A549 (cell line): Measurements from ENCODE around the gene PHRF1. TPM values are rescaled to one million over a fixed set of nuclear protein-coding genes. Genes with fewer than 3 reads are reported as not detected.

Source experiments
- ATAC-seq, 2 experiments: fragments of 200-7000 bp in 1 of 2; fragments of >200 bp in 1 of 2; cut with Nextera tagmentation in 1 of 2; cut with Tn5 transposase in 1 of 2; 3 replicates each; pipeline versions ENCODE4 v1.8.0 to v1.9.1; 2018 to 2020; ENCODE audit warnings: mild to moderate bottlenecking in 1 of 2, moderate library complexity in 1 of 2
- CTCF ChIA-PET: fragments of 300-600 bp; sonication (Branson Sonifier 250); formaldehyde crosslinking; extraction: SDS; loops from one replicate; lab custom pipeline; 2021; ENCODE audit warnings: antibody characterized with exemption, inconsistent platforms; lab: Yijun Ruan, JAX
- POLR2A ChIA-PET: fragments of 350-600 bp; formaldehyde crosslinking; extraction: SDS; loops from one replicate; lab custom pipeline; 2021; ENCODE audit warnings: antibody characterized with exemption, inconsistent platforms; lab: Yijun Ruan, JAX
- DNase-seq, 2 experiments: peaks; one replicate each; pipeline versions ENCODE4 v3.0.0 to v3.0.0-alpha.2; 2011 to 2016; ENCODE audit warnings: low read depth in 1 of 2, low spot score in 1 of 2
- FAIRE-seq: peaks from 2 replicates; lab custom pipeline; 2011; peaks lifted over from hg19 to GRCh38; lab: Jason Lieb, UNC
- H3K27ac ChIP-seq, 2 experiments: fragments of >200 bp; sonication (Bioruptor Twin); formaldehyde crosslinking; 3 replicates each; pipeline ENCODE4 v1.5.1; 2016 to 2017
- H3K4me1 ChIP-seq: fragments of >200 bp; sonication (Bioruptor Twin); formaldehyde crosslinking; 3 replicates; pipeline ENCODE4 v1.6.1; 2016
- H3K4me2 ChIP-seq: fragments of >200 bp; sonication (Bioruptor Twin); formaldehyde crosslinking; 3 replicates; pipeline ENCODE4 v1.6.1; 2016
- H3K4me3 ChIP-seq: fragments of >200 bp; sonication (Bioruptor Twin); formaldehyde crosslinking; 3 replicates; pipeline ENCODE4 v1.5.1; 2016
- H3K9me3 ChIP-seq: fragments of >200 bp; sonication (Bioruptor Twin); formaldehyde crosslinking; 3 replicates; pipeline ENCODE4 v1.6.1; 2016
- CHD2 ChIP-seq: fragments of 150-350 bp; IDR thresholded peaks from 2 replicates; pipeline ENCODE4 v1.6.1; 2014; ENCODE audit warnings: low read length; ENCODE audit not compliant: partially characterized antibody
- EHMT2 ChIP-seq: fragments of 200-600 bp; sonication (generic); IDR thresholded peaks from 2 replicates; pipeline ENCODE4 v1.6.1; 2016; ENCODE audit warnings: antibody characterized with exemption, low read depth, mild to moderate bottlenecking, moderate library complexity
- FOSB ChIP-seq: fragments of 250-450 bp; sonication (Bioruptor Pico); IDR thresholded peaks from 2 replicates; pipeline ENCODE4 v1.5.0; 2020; ENCODE audit warnings: mild to moderate bottlenecking, moderate library complexity
- FOXS1 ChIP-seq: fragments of 250-450 bp; sonication (Bioruptor Pico); IDR thresholded peaks from 2 replicates; pipeline ENCODE4 v1.5.0; 2020; ENCODE audit warnings: mild to moderate bottlenecking, moderate library complexity
- HDAC2 ChIP-seq: fragments of 200-600 bp; sonication (generic); IDR thresholded peaks from 2 replicates; pipeline ENCODE4 v1.6.1; 2016
- HEYL ChIP-seq: fragments of 250-450 bp; sonication (Bioruptor Pico); IDR thresholded peaks from 2 replicates; pipeline ENCODE4 v1.8.0; 2021; ENCODE audit warnings: mild to moderate bottlenecking, moderate library complexity
- HOXB13 ChIP-seq: fragments of 250-450 bp; sonication (Bioruptor Pico); IDR thresholded peaks from 2 replicates; pipeline ENCODE4 v1.5.0; 2020; ENCODE audit warnings: low read depth, mild to moderate bottlenecking, moderate library complexity
- HOXB5 ChIP-seq: fragments of 250-450 bp; sonication (Bioruptor Pico); IDR thresholded peaks from 2 replicates; pipeline ENCODE4 v1.5.0; 2020; ENCODE audit warnings: mild to moderate bottlenecking, moderate library complexity
- JUN ChIP-seq, 2 experiments: fragments of >200 bp; sonication (Bioruptor Twin); formaldehyde crosslinking; IDR thresholded peaks; 2 replicates in 1 of 2; 3 replicates in 1 of 2; pipeline ENCODE4 v1.6.1; 2016 to 2017
- KDM1A ChIP-seq: fragments of 200-600 bp; sonication (generic); IDR thresholded peaks from 2 replicates; pipeline ENCODE4 v1.6.1; 2016; ENCODE audit warnings: low read depth, mild to moderate bottlenecking
- KDM5A ChIP-seq: fragments of 200-600 bp; sonication (generic); IDR thresholded peaks from 2 replicates; pipeline ENCODE4 v1.6.1; 2016; ENCODE audit warnings: antibody characterized with exemption, mild to moderate bottlenecking
- MAFK ChIP-seq: fragments of 450-650 bp; IDR thresholded peaks from 2 replicates; pipeline ENCODE4 v1.6.1; 2014; ENCODE audit not compliant: partially characterized antibody
- MAZ ChIP-seq: fragments of 150-350 bp; IDR thresholded peaks from 2 replicates; pipeline ENCODE4 v1.6.1; 2014; ENCODE audit warnings: antibody characterized with exemption, low read depth, low read length, borderline replicate concordance
- MYC ChIP-seq: IDR thresholded peaks from 2 replicates; pipeline ENCODE4 v1.6.1; 2012; ENCODE audit warnings: mild to moderate bottlenecking, inconsistent platforms, low read length, improper control_type of control experiment, borderline replicate concordance
- NPAS2 ChIP-seq: fragments of 250-450 bp; sonication (Bioruptor Pico); IDR thresholded peaks from 2 replicates; pipeline ENCODE4 v1.8.0; 2022; ENCODE audit warnings: mild to moderate bottlenecking, moderate library complexity, borderline replicate concordance
- POLR2AphosphoS2 ChIP-seq: conservative IDR thresholded peaks from 2 replicates; pipeline ENCODE4 v1.6.1; 2012; ENCODE audit warnings: low read length, improper control_type of control experiment, inconsistent platforms
- RAD21 ChIP-seq, 2 experiments: fragments of >200 bp in 1 of 2; sonication (Bioruptor Twin) in 1 of 2; formaldehyde crosslinking in 1 of 2; IDR thresholded peaks in 1 of 2; conservative IDR thresholded peaks in 1 of 2; 2 replicates in 1 of 2; 3 replicates in 1 of 2; pipeline ENCODE4 v1.6.1; 2012 to 2018; ENCODE audit warnings: inconsistent platforms in 1 of 2
- RARB ChIP-seq: fragments of 250-450 bp; sonication (Bioruptor Pico); IDR thresholded peaks from 2 replicates; pipeline ENCODE4 v1.8.0; 2021; ENCODE audit warnings: mild to moderate bottlenecking, moderate library complexity
- RCOR1 ChIP-seq: fragments of 150-350 bp; IDR thresholded peaks from 2 replicates; pipeline ENCODE4 v1.6.1; 2014; ENCODE audit warnings: antibody characterized with exemption, low read length, low read depth
- SMC3 ChIP-seq: fragments of >200 bp; sonication (Bioruptor Twin); formaldehyde crosslinking; IDR thresholded peaks from 3 replicates; pipeline ENCODE4 v1.6.1; 2018; ENCODE audit warnings: inconsistent platforms
- ZFP36 ChIP-seq: fragments of 450-650 bp; IDR thresholded peaks from 2 replicates; pipeline ENCODE4 v1.6.1; 2014; ENCODE audit warnings: borderline replicate concordance; ENCODE audit not compliant: partially characterized antibody
- WGBS: methylation state at CpG from one replicate; pipeline ENCODE4 v1.1.6; 2017; ENCODE audit errors: missing lambda C conversion rate; 5-methylcytosine and 5-hydroxymethylcytosine counted together
- polyA plus RNA-seq, 4 experiments: library from polyadenylated mRNA; depleted of rRNA in 3 of 4; stranded (reverse); fragments of >200 nt; fragmentation: RNase III in 1 of 4; extraction: RNeasy Plus Mini Kit Qiagen cat#74134 plus additional on column Dnase treatment in 1 of 4; gene quantifications; 2 replicates in 3 of 4; 3 replicates in 1 of 4; pipeline ENCODE4 v1.2.3, GENCODE V29; 2011 to 2017
- TF ChIP-seq, protein P1 (sequence below): fragments of 150-350 bp; IDR thresholded peaks from 2 replicates; pipeline ENCODE4 v1.6.1; 2014; ENCODE audit warnings: low read depth, mild to moderate bottlenecking, low read length
- TF ChIP-seq, protein P2 (sequence below): IDR thresholded peaks from 2 replicates; pipeline ENCODE4 v1.6.1; 2012; ENCODE audit warnings: low read depth, borderline replicate concordance
- TF ChIP-seq, protein P3 (sequence below): fragments of >200 bp; sonication (Bioruptor Twin); formaldehyde crosslinking; IDR thresholded peaks from 3 replicates; pipeline ENCODE4 v1.5.1; 2016
- TF ChIP-seq, protein P4 (sequence below): fragments of 250-450 bp; sonication (Bioruptor Pico); IDR thresholded peaks from 2 replicates; pipeline ENCODE4 v1.5.0; 2021; ENCODE audit warnings: mild to moderate bottlenecking, moderate library complexity, borderline replicate concordance

The PHRF1 gene
- polyA plus RNA-seq, 2 of the 4 experiments (the other 2 are of a cell fraction), result 10.8 to 25.3 TPM

DNA sequence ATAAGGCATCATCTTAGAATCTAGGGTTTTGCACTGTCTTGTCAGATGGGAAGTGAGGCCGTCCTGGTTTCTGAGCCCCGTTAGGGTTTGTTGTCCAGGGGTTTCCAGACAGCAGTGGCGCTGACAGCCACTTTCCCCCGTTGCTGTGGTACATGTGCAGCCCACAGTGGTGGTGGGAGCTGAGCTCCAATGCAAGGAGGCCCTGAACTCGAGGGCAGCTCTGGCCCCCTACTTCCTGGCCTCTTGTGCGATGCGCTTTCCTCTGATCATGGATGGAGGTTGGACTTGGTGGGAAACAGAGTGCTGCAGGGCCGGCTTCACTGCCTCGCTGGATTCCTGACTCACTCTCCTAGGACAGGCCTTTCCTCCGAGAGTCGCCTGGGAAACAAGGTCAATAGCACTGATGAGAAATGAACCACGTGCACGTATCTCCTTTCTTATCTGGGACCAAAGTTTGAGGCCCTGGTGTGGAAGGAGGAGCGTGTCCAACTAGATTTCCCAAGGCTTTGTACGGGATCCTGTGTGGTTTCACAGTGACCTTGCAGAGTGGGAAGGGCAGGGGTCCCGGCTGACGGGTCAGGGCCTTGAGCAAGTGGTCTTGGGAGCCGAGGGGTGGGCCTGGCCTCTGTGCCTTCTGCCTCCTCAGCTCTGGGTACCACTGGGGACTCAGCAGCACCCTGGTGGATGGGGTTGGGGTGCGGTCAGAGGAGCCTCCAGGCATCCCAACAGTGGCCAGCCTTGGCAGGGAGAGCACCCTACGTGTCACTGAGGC is 3.7 kb downstream of the PHRF1 start:
- no peaks in the 10 kb centered on the region for H3K9me3 ChIP-seq
- no peak for ATAC-seq
- DNase-seq, result no peak
- 88% methylated on average over 18 of the region's 20 CpGs for WGBS
- CTCF ChIA-PET, result interaction anchor here (1.3 to 1.8 kb wide), 2 partner anchors 75 to 143 kb away, joined by 3 to 4 read pairs; no protein-coding TSS in a partner anchor
- TF ChIP-seq NPAS2, result no peak
- TF ChIP-seq, protein P1, sequence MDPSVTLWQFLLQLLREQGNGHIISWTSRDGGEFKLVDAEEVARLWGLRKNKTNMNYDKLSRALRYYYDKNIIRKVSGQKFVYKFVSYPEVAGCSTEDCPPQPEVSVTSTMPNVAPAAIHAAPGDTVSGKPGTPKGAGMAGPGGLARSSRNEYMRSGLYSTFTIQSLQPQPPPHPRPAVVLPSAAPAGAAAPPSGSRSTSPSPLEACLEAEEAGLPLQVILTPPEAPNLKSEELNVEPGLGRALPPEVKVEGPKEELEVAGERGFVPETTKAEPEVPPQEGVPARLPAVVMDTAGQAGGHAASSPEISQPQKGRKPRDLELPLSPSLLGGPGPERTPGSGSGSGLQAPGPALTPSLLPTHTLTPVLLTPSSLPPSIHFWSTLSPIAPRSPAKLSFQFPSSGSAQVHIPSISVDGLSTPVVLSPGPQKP, result no peak
- no peak for TF ChIP-seq HEYL
- TF ChIP-seq, protein P2, sequence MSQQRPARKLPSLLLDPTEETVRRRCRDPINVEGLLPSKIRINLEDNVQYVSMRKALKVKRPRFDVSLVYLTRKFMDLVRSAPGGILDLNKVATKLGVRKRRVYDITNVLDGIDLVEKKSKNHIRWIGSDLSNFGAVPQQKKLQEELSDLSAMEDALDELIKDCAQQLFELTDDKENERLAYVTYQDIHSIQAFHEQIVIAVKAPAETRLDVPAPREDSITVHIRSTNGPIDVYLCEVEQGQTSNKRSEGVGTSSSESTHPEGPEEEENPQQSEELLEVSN, result no peak
- no peak for TF ChIP-seq CHD2
- no peak for TF ChIP-seq EHMT2
- no peak for TF ChIP-seq ZFP36
- TF ChIP-seq FOXS1 (CRISPR knock-in tag), result no peak
- TF ChIP-seq POLR2AphosphoS2, result no peak
- no peak overlapping the region for H3K4me2 ChIP-seq
- H3K4me1 ChIP-seq, result peaks cover 20% of the 10 kb centered on the region
- POLR2A ChIA-PET, result no interaction called here
- no peak overlapping the region for H3K27ac ChIP-seq
- H3K4me3 ChIP-seq, result no peak overlapping the region
- no peak for FAIRE-seq

DNA sequence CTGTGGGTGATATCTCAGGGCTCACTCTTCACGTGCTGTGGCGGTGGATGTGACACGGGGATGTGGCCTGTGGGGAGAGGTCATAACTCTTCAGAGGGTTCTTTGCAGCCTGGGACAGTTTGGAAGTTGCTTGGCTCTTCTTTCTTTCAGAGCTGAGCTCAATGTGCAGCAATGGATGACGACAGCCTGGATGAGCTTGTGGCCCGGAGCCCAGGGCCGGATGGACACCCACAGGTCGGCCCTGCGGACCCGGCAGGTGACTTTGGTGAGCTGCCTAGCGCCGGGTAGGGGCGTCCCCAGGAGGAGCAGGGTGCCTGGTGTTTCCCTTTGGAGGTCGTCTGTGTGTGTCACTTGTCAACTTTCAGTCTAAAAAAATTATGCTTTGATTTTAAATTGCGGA is 5.1 kb downstream of the PHRF1 start:
- TF ChIP-seq, protein P2, result no peak
- no peak for TF ChIP-seq NPAS2
- no peak for TF ChIP-seq HDAC2
- TF ChIP-seq SMC3, result no peak
- no peak for TF ChIP-seq FOSB (CRISPR knock-in tag)
- TF ChIP-seq, protein P1, result no peak
- TF ChIP-seq EHMT2, result no peak
- no peak for TF ChIP-seq HOXB5 (CRISPR knock-in tag)
- TF ChIP-seq MAFK, result no peak
- TF ChIP-seq RARB (CRISPR knock-in tag), result no peak
- no peak for TF ChIP-seq MAZ
- TF ChIP-seq KDM1A, result no peak
- no peak for TF ChIP-seq JUN (IDR thresholded peaks at IDR 0.05)
- no peak for TF ChIP-seq POLR2AphosphoS2
- no peak for FAIRE-seq
- ChIA-PET CTCF (interaction anchor here (1.1 to 1.3 kb wide), 2 partner anchors 20 to 74 kb away, joined by 3 read pairs; no protein-coding TSS in a partner anchor), POLR2A (no interaction called here)
- H3K9me3 ChIP-seq, result no peaks in the 10 kb centered on the region
- no peak for DNase-seq
- H3K4me3 ChIP-seq, result no peak overlapping the region
- H3K4me1 ChIP-seq, result peaks cover 19% of the 10 kb centered on the region
- H3K27ac ChIP-seq, result no peak overlapping the region
- WGBS, result 89% methylated on average over 11 of the region's 14 CpGs
- no peak for ATAC-seq
- no peak overlapping the region for H3K4me2 ChIP-seq

DNA sequence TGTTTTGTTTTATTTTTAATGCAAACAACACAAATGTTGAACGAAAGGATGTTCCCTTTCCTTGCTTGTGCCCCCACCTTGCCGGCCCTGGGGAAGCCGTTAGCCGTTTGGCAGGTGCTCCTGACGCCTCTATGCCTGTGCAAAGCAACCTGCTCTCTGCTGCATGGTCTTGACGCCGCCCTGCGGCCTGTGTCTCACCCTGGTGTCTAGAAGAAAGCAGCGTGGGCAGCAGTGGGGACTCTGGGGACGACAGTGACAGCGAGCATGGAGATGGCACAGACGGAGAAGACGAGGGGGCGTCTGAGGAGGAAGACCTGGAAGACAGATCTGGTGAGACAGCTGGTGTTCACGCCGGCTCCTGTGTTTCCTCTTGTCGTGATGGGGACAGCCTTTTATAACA is 5.5 kb downstream of the PHRF1 start:
- POLR2A ChIA-PET, result no interaction called here
- DNase-seq (no peak), ATAC-seq (no peak), FAIRE-seq (no peak)
- WGBS, result 95% methylated on average over 17 of the region's 17 CpGs
- CTCF ChIA-PET, result interaction anchor here (1.1 kb wide), 1 partner anchor 20 kb away, joined by 3 read pairs; no protein-coding TSS in a partner anchor
- Histone ChIP-seq H3K9me3 (no peaks in the 10 kb centered on the region), H3K27ac (no peak overlapping the region), H3K4me3 (no peak overlapping the region), H3K4me1 (peaks cover 20% of the 10 kb centered on the region), H3K4me2 (no peak overlapping the region)
- no peak for TF ChIP-seq FOXS1 (CRISPR knock-in tag)
- TF ChIP-seq HOXB5 (CRISPR knock-in tag), result no peak
- TF ChIP-seq MAFK, result no peak
- TF ChIP-seq, protein P3, sequence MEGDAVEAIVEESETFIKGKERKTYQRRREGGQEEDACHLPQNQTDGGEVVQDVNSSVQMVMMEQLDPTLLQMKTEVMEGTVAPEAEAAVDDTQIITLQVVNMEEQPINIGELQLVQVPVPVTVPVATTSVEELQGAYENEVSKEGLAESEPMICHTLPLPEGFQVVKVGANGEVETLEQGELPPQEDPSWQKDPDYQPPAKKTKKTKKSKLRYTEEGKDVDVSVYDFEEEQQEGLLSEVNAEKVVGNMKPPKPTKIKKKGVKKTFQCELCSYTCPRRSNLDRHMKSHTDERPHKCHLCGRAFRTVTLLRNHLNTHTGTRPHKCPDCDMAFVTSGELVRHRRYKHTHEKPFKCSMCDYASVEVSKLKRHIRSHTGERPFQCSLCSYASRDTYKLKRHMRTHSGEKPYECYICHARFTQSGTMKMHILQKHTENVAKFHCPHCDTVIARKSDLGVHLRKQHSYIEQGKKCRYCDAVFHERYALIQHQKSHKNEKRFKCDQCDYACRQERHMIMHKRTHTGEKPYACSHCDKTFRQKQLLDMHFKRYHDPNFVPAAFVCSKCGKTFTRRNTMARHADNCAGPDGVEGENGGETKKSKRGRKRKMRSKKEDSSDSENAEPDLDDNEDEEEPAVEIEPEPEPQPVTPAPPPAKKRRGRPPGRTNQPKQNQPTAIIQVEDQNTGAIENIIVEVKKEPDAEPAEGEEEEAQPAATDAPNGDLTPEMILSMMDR, result no peak
- TF ChIP-seq JUN (IDR thresholded peaks at IDR 0.05), result no peak
- TF ChIP-seq RCOR1, result no peak
- no peak for TF ChIP-seq KDM5A
- no peak for TF ChIP-seq HOXB13
- TF ChIP-seq MYC, result no peak
- TF ChIP-seq, protein P4, sequence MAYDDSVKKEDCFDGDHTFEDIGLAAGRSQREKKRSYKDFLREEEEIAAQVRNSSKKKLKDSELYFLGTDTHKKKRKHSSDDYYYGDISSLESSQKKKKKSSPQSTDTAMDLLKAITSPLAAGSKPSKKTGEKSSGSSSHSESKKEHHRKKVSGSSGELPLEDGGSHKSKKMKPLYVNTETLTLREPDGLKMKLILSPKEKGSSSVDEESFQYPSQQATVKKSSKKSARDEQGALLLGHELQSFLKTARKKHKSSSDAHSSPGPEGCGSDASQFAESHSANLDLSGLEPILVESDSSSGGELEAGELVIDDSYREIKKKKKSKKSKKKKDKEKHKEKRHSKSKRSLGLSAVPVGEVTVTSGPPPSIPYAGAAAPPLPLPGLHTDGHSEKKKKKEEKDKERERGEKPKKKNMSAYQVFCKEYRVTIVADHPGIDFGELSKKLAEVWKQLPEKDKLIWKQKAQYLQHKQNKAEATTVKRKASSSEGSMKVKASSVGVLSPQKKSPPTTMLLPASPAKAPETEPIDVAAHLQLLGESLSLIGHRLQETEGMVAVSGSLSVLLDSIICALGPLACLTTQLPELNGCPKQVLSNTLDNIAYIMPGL, result no peak
- no peak for TF ChIP-seq RAD21 (conservative IDR thresholded peaks at IDR 0.05 in 1 of 2, IDR thresholded peaks at IDR 0.05 in 1 of 2)
